Measurements from ENCODE around the gene GSK3B.
A peak's percentile ranks its signal among the peaks of the same experiment; 100 is the strongest.
"Not testable (repeated sequence)": the region's sequence is repeated elsewhere in the genome, so short reads cannot be mapped to it uniquely, and the experiment has no call there.

GSK3B gene

GRCh38 chr3:119891944-119892721, 202.1 kb downstream of the GSK3B start:
- peak; percentile 95 for ATAC-seq
- TF ChIP-seq BACH2 (CRISPR knock-in tag; IDR thresholded peaks at IDR 0.05; ENCODE audit: borderline replicate concordance) (no peak), ZNF8 (CRISPR knock-in tag; IDR thresholded peaks at IDR 0.05) (no peak), CSRNP3 (CRISPR knock-in tag; IDR thresholded peaks at IDR 0.05) (no peak), ISL1 (CRISPR knock-in tag; IDR thresholded peaks at IDR 0.05) (no peak), CSDC2 (CRISPR knock-in tag; IDR thresholded peaks at IDR 0.05) (no peak), RARB (CRISPR knock-in tag; IDR thresholded peaks at IDR 0.05) (no peak), PPARA (CRISPR knock-in tag; IDR thresholded peaks at IDR 0.05; ENCODE audit: borderline replicate concordance) (no peak), GLIS3 (CRISPR knock-in tag; IDR thresholded peaks at IDR 0.05) (no peak), ESRRG (CRISPR knock-in tag; IDR thresholded peaks at IDR 0.05) (no peak), ZNF565 (CRISPR knock-in tag; conservative IDR thresholded peaks at IDR 0.05; ENCODE audit: low read depth) (no peak), ZNF70 (CRISPR knock-in tag; IDR thresholded peaks at IDR 0.05) (no peak)
- TF ChIP-seq, protein P1, sequence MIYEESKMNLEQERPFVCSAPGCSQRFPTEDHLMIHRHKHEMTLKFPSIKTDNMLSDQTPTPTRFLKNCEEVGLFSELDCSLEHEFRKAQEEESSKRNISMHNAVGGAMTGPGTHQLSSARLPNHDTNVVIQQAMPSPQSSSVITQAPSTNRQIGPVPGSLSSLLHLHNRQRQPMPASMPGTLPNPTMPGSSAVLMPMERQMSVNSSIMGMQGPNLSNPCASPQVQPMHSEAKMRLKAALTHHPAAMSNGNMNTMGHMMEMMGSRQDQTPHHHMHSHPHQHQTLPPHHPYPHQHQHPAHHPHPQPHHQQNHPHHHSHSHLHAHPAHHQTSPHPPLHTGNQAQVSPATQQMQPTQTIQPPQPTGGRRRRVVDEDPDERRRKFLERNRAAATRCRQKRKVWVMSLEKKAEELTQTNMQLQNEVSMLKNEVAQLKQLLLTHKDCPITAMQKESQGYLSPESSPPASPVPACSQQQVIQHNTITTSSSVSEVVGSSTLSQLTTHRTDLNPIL (CRISPR knock-in tag; IDR thresholded peaks at IDR 0.05; ENCODE audit: low read depth), result no peak

- not testable (repeated sequence) for ATAC-seq
These were observed 205.6 kb downstream of the GSK3B start for GRCh38 chr3:119888681-119889080.

DNA sequence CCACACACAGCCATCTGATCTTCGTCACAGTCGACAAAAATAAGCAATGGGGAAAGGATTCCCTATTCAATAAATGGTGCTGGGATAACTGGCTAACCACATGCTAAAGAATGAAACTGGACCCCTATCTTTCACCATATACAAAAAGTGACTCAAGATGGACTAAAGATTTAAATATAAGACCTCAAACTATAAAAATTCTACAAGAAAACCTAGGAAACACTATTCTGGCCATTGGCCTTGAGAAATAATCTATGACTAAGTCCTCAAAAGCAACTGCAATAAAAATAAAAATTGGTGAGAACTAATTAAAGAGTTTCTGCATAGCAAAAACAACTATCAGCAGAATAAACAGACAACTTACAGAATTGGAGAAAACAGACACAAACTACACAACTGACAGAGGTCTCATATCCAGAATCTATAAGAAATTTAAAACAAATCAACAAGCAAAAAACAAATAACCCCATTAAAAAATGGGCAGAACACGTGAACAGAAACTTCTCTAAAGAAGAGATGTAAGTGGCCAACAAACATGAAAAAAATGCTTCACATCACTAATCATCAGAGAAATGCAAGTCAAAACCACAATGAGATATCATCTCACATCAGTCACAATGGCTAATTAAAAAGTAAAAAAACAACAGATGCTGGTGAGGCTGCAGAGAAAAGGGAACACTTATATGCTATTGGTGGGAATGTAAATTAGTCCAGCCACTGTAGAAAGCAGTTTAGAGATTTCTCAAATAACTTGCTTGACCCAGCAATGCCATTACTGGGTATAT, 208.3 kb downstream of the GSK3B start:
- ATAC-seq, result no peak

DNA sequence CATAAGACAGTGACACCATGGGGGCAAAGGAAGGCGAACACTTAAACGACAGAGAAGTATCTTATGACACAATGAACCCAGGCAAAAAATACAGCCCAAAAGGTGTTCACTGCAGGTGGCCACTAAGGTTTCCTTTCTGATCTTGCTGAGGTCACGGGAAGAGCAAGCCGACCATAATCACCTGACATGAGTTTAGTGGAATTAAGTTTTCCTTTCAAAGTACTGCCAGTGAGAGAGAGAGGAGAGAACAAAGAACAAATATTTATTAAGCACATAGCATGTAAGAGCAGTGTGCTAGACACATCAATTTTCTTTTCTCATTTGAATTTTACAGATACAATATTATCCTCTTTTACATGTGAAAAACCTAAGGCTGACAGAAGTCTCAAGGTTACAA, 210.1 kb downstream of the GSK3B start:
- ATAC-seq, result no peak
- TF ChIP-seq ZNF70 (CRISPR knock-in tag; IDR thresholded peaks at IDR 0.05), result no peak
- TF ChIP-seq ESRRG (CRISPR knock-in tag; IDR thresholded peaks at IDR 0.05), result no peak
- TF ChIP-seq ZNF8 (CRISPR knock-in tag; IDR thresholded peaks at IDR 0.05), result no peak
- TF ChIP-seq BACH2 (CRISPR knock-in tag; IDR thresholded peaks at IDR 0.05; ENCODE audit: borderline replicate concordance), result no peak
- no peak for TF ChIP-seq GLIS3 (CRISPR knock-in tag; IDR thresholded peaks at IDR 0.05)
- TF ChIP-seq ZFP3 (CRISPR knock-in tag; IDR thresholded peaks at IDR 0.05), result no peak
- TF ChIP-seq CSRNP3 (CRISPR knock-in tag; IDR thresholded peaks at IDR 0.05), result no peak
- no peak for TF ChIP-seq ISL1 (CRISPR knock-in tag; IDR thresholded peaks at IDR 0.05)
- no peak for TF ChIP-seq ARNTL (CRISPR knock-in tag; IDR thresholded peaks at IDR 0.05; ENCODE audit: borderline replicate concordance, low read depth)
- TF ChIP-seq, protein P1 (CRISPR knock-in tag; IDR thresholded peaks at IDR 0.05; ENCODE audit: low read depth), result no peak
- no peak for TF ChIP-seq TSHZ2 (CRISPR knock-in tag; IDR thresholded peaks at IDR 0.05)
- no peak for TF ChIP-seq TOX (CRISPR knock-in tag; IDR thresholded peaks at IDR 0.05; ENCODE audit: borderline replicate concordance)
- TF ChIP-seq ZC3H10 (CRISPR knock-in tag; IDR thresholded peaks at IDR 0.05), result no peak
- no peak for TF ChIP-seq TCF4 (CRISPR knock-in tag; IDR thresholded peaks at IDR 0.05; ENCODE audit: borderline replicate concordance)
- TF ChIP-seq RARB (CRISPR knock-in tag; IDR thresholded peaks at IDR 0.05), result no peak
- TF ChIP-seq OSR1 (CRISPR knock-in tag; IDR thresholded peaks at IDR 0.05), result no peak
- TF ChIP-seq SNAI2 (CRISPR knock-in tag; IDR thresholded peaks at IDR 0.05), result no peak
- TF ChIP-seq POU6F1 (CRISPR knock-in tag; IDR thresholded peaks at IDR 0.05; ENCODE audit: borderline replicate concordance, low read depth), result no peak
- no peak for TF ChIP-seq CSDC2 (CRISPR knock-in tag; IDR thresholded peaks at IDR 0.05)

More for the DNA sequence above, 208.3 kb downstream of the GSK3B start:
- no peak for TF ChIP-seq ZNF8 (CRISPR knock-in tag; IDR thresholded peaks at IDR 0.05)
